ENCODE results near the gene THRB.

Gene THRB

GRCh38 chr3:24254649-24255048, 240.0 kb downstream of the THRB start:
- Mint-ChIP-seq H3K4me3 (no peak overlapping the region), H3K27ac (no peak overlapping the region), H3K9me3 (no peaks in the 10 kb centered on the region), H3K4me1 (ENCODE audit: low read depth) (no peaks in the 10 kb centered on the region), H3K27me3 (ENCODE audit: low read depth) (peaks cover 4% of the 10 kb centered on the region), H3K36me3 (ENCODE audit: low read depth) (no peaks in the 10 kb centered on the region)
- DNase-seq (ENCODE audit: low spot score) = no peak

DNA sequence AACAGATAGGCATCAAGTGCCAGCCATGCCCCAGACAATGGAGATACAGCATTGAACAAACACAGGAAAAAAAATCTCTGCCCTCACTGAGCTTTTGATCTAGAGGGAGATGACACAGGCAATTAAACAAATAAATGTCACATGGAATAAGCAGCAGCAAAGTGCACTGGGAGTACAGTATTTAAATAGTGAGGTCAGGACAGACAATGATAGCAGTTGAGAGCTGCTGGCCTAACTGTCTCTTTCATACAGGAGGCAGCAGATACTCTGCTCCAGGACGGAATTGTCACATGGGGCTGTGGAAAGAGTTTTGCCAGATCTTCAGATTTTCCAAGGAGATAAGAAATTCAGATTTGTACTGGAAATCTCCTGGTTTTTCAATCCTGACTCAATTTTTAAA, 241.3 kb downstream of the THRB start:
- no peak for DNase-seq (ENCODE audit: low spot score)
- H3K9me3 Mint-ChIP-seq = no peaks in the 10 kb centered on the region
- peaks cover 4% of the 10 kb centered on the region for H3K27me3 Mint-ChIP-seq (ENCODE audit: low read depth)
- H3K4me1 Mint-ChIP-seq (ENCODE audit: low read depth) = no peaks in the 10 kb centered on the region
- H3K36me3 Mint-ChIP-seq (ENCODE audit: low read depth) = no peaks in the 10 kb centered on the region
- H3K27ac Mint-ChIP-seq = no peak overlapping the region
- H3K4me3 Mint-ChIP-seq = no peak overlapping the region

DNA sequence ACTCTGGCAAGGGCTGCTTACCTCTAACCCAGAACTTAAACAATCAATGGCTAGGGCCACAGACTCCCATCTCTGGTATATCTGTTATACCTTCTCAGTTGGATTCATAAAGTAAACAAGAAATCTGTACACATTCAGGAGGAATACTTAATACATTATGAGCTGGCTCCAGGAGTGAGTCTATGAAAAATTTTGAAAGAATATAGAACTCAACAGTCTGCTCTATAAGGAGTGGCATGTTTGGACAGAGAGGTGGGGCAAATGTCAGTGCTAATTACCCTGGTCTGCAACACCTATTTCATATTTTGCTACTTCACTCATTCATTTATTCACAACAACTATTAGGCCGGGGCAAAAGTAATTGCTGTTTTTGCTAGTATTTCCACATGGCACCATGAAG, 245.1 kb downstream of the THRB start:
- H3K36me3 Mint-ChIP-seq (ENCODE audit: low read depth) = no peaks in the 10 kb centered on the region
- H3K27ac Mint-ChIP-seq = no peak overlapping the region
- H3K4me1 Mint-ChIP-seq (ENCODE audit: low read depth) = no peaks in the 10 kb centered on the region
- no peak for DNase-seq (ENCODE audit: low spot score)
- H3K4me3 Mint-ChIP-seq = no peak overlapping the region
- H3K9me3 Mint-ChIP-seq = no peaks in the 10 kb centered on the region
- peaks cover 6% of the 10 kb centered on the region for H3K27me3 Mint-ChIP-seq (ENCODE audit: low read depth)

DNA sequence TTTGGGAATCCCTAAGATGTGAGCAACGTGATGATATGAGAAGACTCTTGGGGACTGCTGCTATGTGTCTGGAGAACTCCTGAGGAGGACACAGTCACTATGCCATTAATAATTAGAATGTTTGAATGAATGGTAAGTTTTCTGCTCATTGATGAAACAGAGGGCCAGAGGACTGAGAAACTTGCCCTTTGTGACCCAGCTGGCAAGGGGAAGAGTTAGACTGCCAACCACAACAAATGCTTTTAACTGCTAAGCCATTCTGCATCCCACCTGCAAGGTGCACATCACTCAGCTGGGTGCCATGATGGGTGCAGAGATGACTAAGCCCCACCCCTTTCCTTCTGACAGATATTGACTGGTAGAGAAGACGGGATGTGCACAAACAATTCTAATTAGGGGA, 249.6 kb downstream of the THRB start:
- no peak overlapping the region for H3K27ac Mint-ChIP-seq
- H3K4me3 Mint-ChIP-seq = no peak overlapping the region
- H3K27me3 Mint-ChIP-seq (ENCODE audit: low read depth) = peaks cover 3% of the 10 kb centered on the region
- H3K4me1 Mint-ChIP-seq (ENCODE audit: low read depth) = no peaks in the 10 kb centered on the region
- H3K9me3 Mint-ChIP-seq = no peaks in the 10 kb centered on the region
- H3K36me3 Mint-ChIP-seq (ENCODE audit: low read depth) = no peaks in the 10 kb centered on the region
- DNase-seq (ENCODE audit: low spot score) = no peak

DNA sequence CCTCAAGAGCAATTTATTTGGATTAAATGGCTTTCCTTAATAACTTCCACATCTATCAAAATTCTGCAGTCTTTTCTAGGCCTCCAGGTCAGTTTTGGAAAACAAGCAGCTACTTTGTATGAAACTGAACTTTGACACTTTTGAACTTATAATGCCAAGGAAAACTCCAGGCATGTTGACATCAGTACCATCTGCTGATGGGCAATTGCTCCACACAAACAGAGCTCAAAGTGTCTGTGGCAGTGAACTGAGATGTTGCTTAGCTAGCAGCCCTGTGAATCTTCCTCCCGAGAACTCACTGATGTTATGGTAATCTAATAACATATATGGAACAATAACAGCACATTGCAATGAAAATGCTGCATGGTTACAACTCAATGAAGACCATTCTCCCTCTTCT, 250.2 kb downstream of the THRB start:
- peaks cover 3% of the 10 kb centered on the region for H3K27me3 Mint-ChIP-seq (ENCODE audit: low read depth)
- no peaks in the 10 kb centered on the region for H3K4me1 Mint-ChIP-seq (ENCODE audit: low read depth)
- no peak overlapping the region for H3K27ac Mint-ChIP-seq
- DNase-seq (ENCODE audit: low spot score) = no peak
- no peak overlapping the region for H3K4me3 Mint-ChIP-seq
- H3K36me3 Mint-ChIP-seq (ENCODE audit: low read depth) = no peaks in the 10 kb centered on the region
- no peaks in the 10 kb centered on the region for H3K9me3 Mint-ChIP-seq

DNA sequence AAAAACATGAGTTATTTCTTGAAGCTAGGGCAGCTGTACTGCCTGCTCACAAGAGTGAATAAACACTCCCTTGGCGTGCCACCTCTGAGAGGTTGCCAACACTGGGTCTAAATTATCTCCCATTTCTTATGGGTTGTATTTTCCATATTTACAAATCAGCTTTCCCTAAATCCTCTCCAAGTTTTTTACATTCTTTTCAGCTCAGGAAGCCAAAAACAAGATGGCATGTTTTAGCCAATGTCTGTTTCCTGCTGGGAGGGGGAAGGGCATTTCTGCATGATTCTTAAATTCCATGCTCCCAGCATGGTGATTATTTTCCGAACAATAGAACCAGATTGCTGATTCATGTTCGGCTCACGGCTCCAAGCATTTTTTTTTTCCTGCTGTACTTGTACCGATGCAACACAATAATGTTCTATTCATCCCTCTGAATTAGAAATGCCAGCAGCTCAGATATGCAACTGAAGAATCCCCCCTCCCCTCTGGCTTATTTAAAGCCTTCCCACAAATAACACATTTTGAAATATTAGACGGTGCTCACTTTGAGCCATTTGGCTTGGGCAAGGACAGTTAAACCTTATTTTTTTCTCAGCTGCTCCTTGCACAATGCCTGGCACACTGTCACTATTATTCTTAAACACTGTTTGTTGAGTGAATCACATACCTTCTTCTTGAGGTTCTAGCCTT, 252.5 kb downstream of the THRB start:
- H3K9me3 Mint-ChIP-seq = no peaks in the 10 kb centered on the region
- H3K4me1 Mint-ChIP-seq (ENCODE audit: low read depth) = no peaks in the 10 kb centered on the region
- peaks cover 3% of the 10 kb centered on the region for H3K27me3 Mint-ChIP-seq (ENCODE audit: low read depth)
- H3K4me3 Mint-ChIP-seq = no peak overlapping the region
- DNase-seq (ENCODE audit: low spot score) = no peak
- H3K27ac Mint-ChIP-seq = no peak overlapping the region
- no peaks in the 10 kb centered on the region for H3K36me3 Mint-ChIP-seq (ENCODE audit: low read depth)

DNA sequence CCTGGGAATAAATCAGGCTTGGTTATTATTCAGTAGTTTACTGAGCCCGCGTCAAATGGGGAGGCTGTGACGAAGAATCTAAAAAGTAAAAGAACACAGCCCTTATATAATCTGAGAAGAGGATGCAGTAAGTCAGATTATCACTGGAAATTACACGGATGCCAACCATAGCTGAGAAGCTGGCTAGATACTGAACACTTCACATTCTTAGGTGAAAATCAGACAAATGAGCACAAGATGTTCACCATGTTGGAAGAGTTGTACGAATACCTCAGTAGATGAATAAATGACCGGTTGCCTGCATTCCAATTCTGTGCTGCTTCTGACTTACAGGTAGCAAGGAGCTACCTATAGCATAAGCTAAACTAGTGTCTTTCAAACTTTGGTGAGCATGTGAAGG, 254.3 kb downstream of the THRB start:
- Mint-ChIP-seq H3K27me3 (ENCODE audit: low read depth) (peaks cover 3% of the 10 kb centered on the region), H3K36me3 (ENCODE audit: low read depth) (no peaks in the 10 kb centered on the region), H3K4me1 (ENCODE audit: low read depth) (no peaks in the 10 kb centered on the region), H3K27ac (no peak overlapping the region), H3K4me3 (no peak overlapping the region), H3K9me3 (no peaks in the 10 kb centered on the region)
- DNase-seq (ENCODE audit: low spot score) = no peak

GRCh38 chr3:24237971-24238706, 256.5 kb downstream of the THRB start:
- no peaks in the 10 kb centered on the region for H3K9me3 Mint-ChIP-seq
- H3K36me3 Mint-ChIP-seq (ENCODE audit: low read depth) = no peaks in the 10 kb centered on the region
- H3K27me3 Mint-ChIP-seq (ENCODE audit: low read depth) = peaks cover 4% of the 10 kb centered on the region
- no peaks in the 10 kb centered on the region for H3K4me1 Mint-ChIP-seq (ENCODE audit: low read depth)
- no peak overlapping the region for H3K4me3 Mint-ChIP-seq
- DNase-seq (ENCODE audit: low spot score) = no peak
- no peak overlapping the region for H3K27ac Mint-ChIP-seq

GRCh38 chr3:24235121-24235520, 259.5 kb downstream of the THRB start:
- H3K36me3 Mint-ChIP-seq (ENCODE audit: low read depth) = no peaks in the 10 kb centered on the region
- no peak overlapping the region for H3K27ac Mint-ChIP-seq
- no peak overlapping the region for H3K4me3 Mint-ChIP-seq
- H3K27me3 Mint-ChIP-seq (ENCODE audit: low read depth) = peaks cover 4% of the 10 kb centered on the region
- H3K4me1 Mint-ChIP-seq (ENCODE audit: low read depth) = no peaks in the 10 kb centered on the region
- H3K9me3 Mint-ChIP-seq = no peaks in the 10 kb centered on the region
- no peak for DNase-seq (ENCODE audit: low spot score)

DNA sequence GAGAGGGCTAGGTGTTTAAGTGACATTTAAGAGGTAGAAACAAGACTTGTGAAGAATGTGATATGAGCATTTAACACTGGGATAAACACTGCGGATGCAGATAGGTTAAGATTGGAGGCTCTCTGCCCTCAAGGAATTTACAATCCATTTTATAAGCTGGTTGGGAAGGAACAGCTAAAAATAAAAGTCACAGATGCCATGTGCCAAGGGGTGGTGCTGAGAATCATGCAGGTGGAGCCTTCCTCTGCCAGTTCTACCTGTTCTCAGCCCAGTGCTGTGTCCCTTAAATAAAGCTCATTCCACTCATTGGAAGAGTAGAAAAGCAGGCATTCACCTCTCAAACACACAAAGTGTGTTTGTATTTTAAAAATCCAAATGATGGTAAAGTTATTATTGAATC, 261.9 kb downstream of the THRB start:
- Mint-ChIP-seq H3K36me3 (ENCODE audit: low read depth) (no peaks in the 10 kb centered on the region), H3K4me3 (no peak overlapping the region), H3K9me3 (no peaks in the 10 kb centered on the region), H3K27me3 (ENCODE audit: low read depth) (peaks cover 4% of the 10 kb centered on the region), H3K27ac (no peak overlapping the region), H3K4me1 (ENCODE audit: low read depth) (no peaks in the 10 kb centered on the region)
- DNase-seq (ENCODE audit: low spot score) = no peak

- Mint-ChIP-seq H3K27me3 (ENCODE audit: low read depth) (peaks cover 4% of the 10 kb centered on the region), H3K27ac (no peak overlapping the region), H3K4me3 (no peak overlapping the region), H3K9me3 (no peaks in the 10 kb centered on the region), H3K36me3 (ENCODE audit: low read depth) (no peaks in the 10 kb centered on the region), H3K4me1 (ENCODE audit: low read depth) (no peaks in the 10 kb centered on the region)
- DNase-seq (ENCODE audit: low spot score) = no peak
These were observed 265.0 kb downstream of the THRB start for GRCh38 chr3:24229468-24230221.

DNA sequence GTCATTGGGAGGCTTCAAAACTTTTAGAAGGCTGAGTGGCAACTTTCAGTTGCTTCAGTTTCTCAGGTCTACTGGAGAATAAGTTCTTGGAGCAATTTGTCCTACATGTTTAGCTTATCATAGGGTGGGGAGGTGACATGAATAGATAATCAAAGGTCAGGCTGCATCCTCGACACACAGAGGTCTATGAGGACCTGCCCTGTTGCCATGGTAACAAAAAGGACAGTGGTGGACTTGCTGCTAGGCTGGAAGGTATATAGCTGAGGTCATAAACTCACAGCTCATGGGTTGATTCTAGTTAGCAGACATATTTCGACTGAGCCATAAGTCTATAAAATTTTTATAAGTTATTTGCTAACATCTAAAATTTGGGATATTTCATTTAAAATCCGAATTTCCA, 267.0 kb downstream of the THRB start:
- H3K4me1 Mint-ChIP-seq (ENCODE audit: low read depth) = no peaks in the 10 kb centered on the region
- no peaks in the 10 kb centered on the region for H3K9me3 Mint-ChIP-seq
- no peaks in the 10 kb centered on the region for H3K27me3 Mint-ChIP-seq (ENCODE audit: low read depth)
- no peak for DNase-seq (ENCODE audit: low spot score)
- H3K36me3 Mint-ChIP-seq (ENCODE audit: low read depth) = no peaks in the 10 kb centered on the region
- no peak overlapping the region for H3K27ac Mint-ChIP-seq
- H3K4me3 Mint-ChIP-seq = no peak overlapping the region

GRCh38 chr3:24226397-24226796, 268.3 kb downstream of the THRB start:
- no peaks in the 10 kb centered on the region for H3K4me1 Mint-ChIP-seq (ENCODE audit: low read depth)
- H3K4me3 Mint-ChIP-seq = no peak overlapping the region
- H3K36me3 Mint-ChIP-seq (ENCODE audit: low read depth) = no peaks in the 10 kb centered on the region
- DNase-seq (ENCODE audit: low spot score) = no peak
- no peaks in the 10 kb centered on the region for H3K9me3 Mint-ChIP-seq
- H3K27ac Mint-ChIP-seq = no peak overlapping the region
- peaks cover under 1% of the 10 kb centered on the region for H3K27me3 Mint-ChIP-seq (ENCODE audit: low read depth)

- peaks cover 3% of the 10 kb centered on the region for H3K27me3 Mint-ChIP-seq (ENCODE audit: low read depth)
- no peaks in the 10 kb centered on the region for H3K9me3 Mint-ChIP-seq
- H3K36me3 Mint-ChIP-seq (ENCODE audit: low read depth) = no peaks in the 10 kb centered on the region
- H3K4me1 Mint-ChIP-seq (ENCODE audit: low read depth) = no peaks in the 10 kb centered on the region
- no peak overlapping the region for H3K27ac Mint-ChIP-seq
- H3K4me3 Mint-ChIP-seq = no peak overlapping the region
- no peak for DNase-seq (ENCODE audit: low spot score)
These were observed 269.2 kb downstream of the THRB start for GRCh38 chr3:24225385-24225950.
